IPS DF 6.9 (cell line): ENCODE data around the gene IGSF9B.

ENCODE experiments used
- DNase-seq: peaks from one replicate; pipeline ENCODE4 v3.0.0-alpha.2; 2013; ENCODE audit warnings: low read depth, low spot score
- H3K27ac ChIP-seq: one replicate; pipeline ENCODE4 v1.5.1; 2013; ENCODE audit warnings: low read length, control low read depth
- H3K27me3 ChIP-seq: 2 replicates; pipeline ENCODE4 v1.6.1; 2013; ENCODE audit warnings: mild to moderate bottlenecking, low read length; ENCODE audit not compliant: control insufficient read depth, insufficient read depth
- H3K36me3 ChIP-seq: 2 replicates; pipeline ENCODE4 v1.6.1; 2013; ENCODE audit warnings: low read length; ENCODE audit not compliant: control insufficient read depth, insufficient read depth
- H3K4me1 ChIP-seq: 2 replicates; pipeline ENCODE4 v1.6.1; 2013; ENCODE audit warnings: low read length; ENCODE audit not compliant: control insufficient read depth, insufficient read depth
- H3K4me3 ChIP-seq: 2 replicates; pipeline ENCODE4 v1.5.1; 2013; ENCODE audit warnings: mild to moderate bottlenecking, low read length
- H3K9me3 ChIP-seq: 2 replicates; pipeline ENCODE4 v1.6.1; 2013; ENCODE audit warnings: low read length, inconsistent platforms; ENCODE audit not compliant: control insufficient read depth, insufficient read depth
- WGBS: extraction: QIAGEN DNeasy Blood & Tissue Kit; methylation state at CpG from one replicate; pipeline ENCODE4 v1.1.7; 2013; ENCODE audit warnings: mixed read lengths, missing lambda C conversion rate; ENCODE audit not compliant: insufficient read length, insufficient coverage; 5-methylcytosine and 5-hydroxymethylcytosine counted together

The IGSF9B gene

GRCh38 chr11:133908827-133909226 lies 47.9 kb downstream of the IGSF9B start:
- Histone ChIP-seq H3K27ac (no peak overlapping the region), H3K4me1 (no peaks in the 10 kb centered on the region), H3K27me3 (no peaks in the 10 kb centered on the region), H3K9me3 (no peaks in the 10 kb centered on the region), H3K4me3 (no peak overlapping the region), H3K36me3 (peaks cover 16% of the 10 kb centered on the region; the same call in 1 of the 2 replicates)
- DNase-seq = no peak
- no CpG with 5 or more reads among the region's 16 CpGs for WGBS

- no CpG with 5 or more reads among the region's 24 CpGs for WGBS
- H3K9me3 ChIP-seq = no peaks in the 10 kb centered on the region
- no peak overlapping the region for H3K4me3 ChIP-seq
- no peak for DNase-seq
- no peaks in the 10 kb centered on the region for H3K27me3 ChIP-seq
- H3K27ac ChIP-seq = no peak overlapping the region
- peaks cover 14% of the 10 kb centered on the region; the same call in 1 of the 2 replicates for H3K36me3 ChIP-seq
- no peaks in the 10 kb centered on the region for H3K4me1 ChIP-seq
Measured at GRCh38 chr11:133907841-133908241, 48.9 kb downstream of the IGSF9B start.

GRCh38 chr11:133907216-133907615 lies 49.6 kb downstream of the IGSF9B start:
- Histone ChIP-seq H3K9me3 (no peaks in the 10 kb centered on the region), H3K27me3 (no peaks in the 10 kb centered on the region), H3K4me1 (no peaks in the 10 kb centered on the region), H3K4me3 (no peak overlapping the region), H3K36me3 (peaks cover 15% of the 10 kb centered on the region), H3K27ac (no peak overlapping the region)
- no CpG with 5 or more reads among the region's 9 CpGs for WGBS
- no peak for DNase-seq

- Histone ChIP-seq H3K27me3 (no peaks in the 10 kb centered on the region), H3K4me1 (no peaks in the 10 kb centered on the region; the same call in 1 of the 2 replicates), H3K36me3 (peaks cover 20% of the 10 kb centered on the region), H3K9me3 (no peaks in the 10 kb centered on the region), H3K27ac (no peak overlapping the region), H3K4me3 (no peak overlapping the region)
- WGBS = no CpG with 5 or more reads among the region's 13 CpGs
- DNase-seq = no peak
Measured at GRCh38 chr11:133906746-133907145, 50.0 kb downstream of the IGSF9B start.

- no CpG with 5 or more reads among the region's 15 CpGs for WGBS
- Histone ChIP-seq H3K9me3 (no peaks in the 10 kb centered on the region), H3K27me3 (no peaks in the 10 kb centered on the region), H3K4me3 (no peak overlapping the region), H3K36me3 (peaks cover 20% of the 10 kb centered on the region), H3K4me1 (no peaks in the 10 kb centered on the region; the same call in 1 of the 2 replicates), H3K27ac (no peak overlapping the region)
- no peak for DNase-seq
Measured at GRCh38 chr11:133906241-133906640, 50.5 kb downstream of the IGSF9B start.

GRCh38 chr11:133905677-133906156 lies 51.1 kb downstream of the IGSF9B start:
- H3K36me3 ChIP-seq = peaks cover 20% of the 10 kb centered on the region
- WGBS = no CpG with 5 or more reads among the region's 13 CpGs

GRCh38 chr11:133904818-133905515 lies 51.8 kb downstream of the IGSF9B start:
- WGBS = no CpG with 5 or more reads among the region's 6 CpGs
- Histone ChIP-seq H3K27ac (no peak overlapping the region), H3K9me3 (no peaks in the 10 kb centered on the region), H3K4me1 (no peaks in the 10 kb centered on the region; the same call in 1 of the 2 replicates), H3K4me3 (no peak overlapping the region), H3K27me3 (no peaks in the 10 kb centered on the region), H3K36me3 (peaks cover 17% of the 10 kb centered on the region)
- no peak for DNase-seq

More at GRCh38 chr11:133905677-133906156, 51.1 kb downstream of the IGSF9B start:
- Histone ChIP-seq H3K27ac (no peak overlapping the region), H3K4me1 (no peaks in the 10 kb centered on the region; the same call in 1 of the 2 replicates), H3K27me3 (no peaks in the 10 kb centered on the region), H3K4me3 (no peak overlapping the region), H3K9me3 (no peaks in the 10 kb centered on the region)
- no peak for DNase-seq

- H3K27me3 ChIP-seq = no peaks in the 10 kb centered on the region
- DNase-seq = no peak
- H3K4me3 ChIP-seq = no peak overlapping the region
- WGBS = no CpG with 5 or more reads among the region's 8 CpGs
- H3K4me1 ChIP-seq = no peaks in the 10 kb centered on the region; the same call in 1 of the 2 replicates
- H3K36me3 ChIP-seq = peaks cover 17% of the 10 kb centered on the region
- no peak overlapping the region for H3K27ac ChIP-seq
- no peaks in the 10 kb centered on the region for H3K9me3 ChIP-seq
Measured at GRCh38 chr11:133903875-133904817, 52.6 kb downstream of the IGSF9B start.

- no peaks in the 10 kb centered on the region for H3K9me3 ChIP-seq
- H3K27ac ChIP-seq = no peak overlapping the region
- peaks cover 12% of the 10 kb centered on the region for H3K36me3 ChIP-seq
- no peaks in the 10 kb centered on the region; the same call in 1 of the 2 replicates for H3K4me1 ChIP-seq
- no peaks in the 10 kb centered on the region for H3K27me3 ChIP-seq
- no peak overlapping the region for H3K4me3 ChIP-seq
- no peak for DNase-seq
- WGBS = no CpG with 5 or more reads among the region's 13 CpGs
Measured at GRCh38 chr11:133903056-133903455, 53.7 kb downstream of the IGSF9B start.

- Histone ChIP-seq H3K27ac (no peak overlapping the region), H3K36me3 (peaks cover 7% of the 10 kb centered on the region), H3K4me3 (no peak overlapping the region), H3K27me3 (no peaks in the 10 kb centered on the region), H3K4me1 (no peaks in the 10 kb centered on the region; the same call in 1 of the 2 replicates), H3K9me3 (no peaks in the 10 kb centered on the region)
- no CpG with 5 or more reads among the region's 4 CpGs for WGBS
- DNase-seq = no peak
Measured at GRCh38 chr11:133902506-133902905, 54.3 kb downstream of the IGSF9B start.
